CD4-positive, alpha-beta T cell treated with Interleukin-17A for 4 hours (primary cell): ENCODE measurements around the gene MIOX.

Source experiments
- DNase-seq: peaks from one replicate; pipeline ENCODE4 v3.0.0-alpha.2; 2020; ENCODE audit warnings: mixed read lengths

MIOX gene

DNA sequence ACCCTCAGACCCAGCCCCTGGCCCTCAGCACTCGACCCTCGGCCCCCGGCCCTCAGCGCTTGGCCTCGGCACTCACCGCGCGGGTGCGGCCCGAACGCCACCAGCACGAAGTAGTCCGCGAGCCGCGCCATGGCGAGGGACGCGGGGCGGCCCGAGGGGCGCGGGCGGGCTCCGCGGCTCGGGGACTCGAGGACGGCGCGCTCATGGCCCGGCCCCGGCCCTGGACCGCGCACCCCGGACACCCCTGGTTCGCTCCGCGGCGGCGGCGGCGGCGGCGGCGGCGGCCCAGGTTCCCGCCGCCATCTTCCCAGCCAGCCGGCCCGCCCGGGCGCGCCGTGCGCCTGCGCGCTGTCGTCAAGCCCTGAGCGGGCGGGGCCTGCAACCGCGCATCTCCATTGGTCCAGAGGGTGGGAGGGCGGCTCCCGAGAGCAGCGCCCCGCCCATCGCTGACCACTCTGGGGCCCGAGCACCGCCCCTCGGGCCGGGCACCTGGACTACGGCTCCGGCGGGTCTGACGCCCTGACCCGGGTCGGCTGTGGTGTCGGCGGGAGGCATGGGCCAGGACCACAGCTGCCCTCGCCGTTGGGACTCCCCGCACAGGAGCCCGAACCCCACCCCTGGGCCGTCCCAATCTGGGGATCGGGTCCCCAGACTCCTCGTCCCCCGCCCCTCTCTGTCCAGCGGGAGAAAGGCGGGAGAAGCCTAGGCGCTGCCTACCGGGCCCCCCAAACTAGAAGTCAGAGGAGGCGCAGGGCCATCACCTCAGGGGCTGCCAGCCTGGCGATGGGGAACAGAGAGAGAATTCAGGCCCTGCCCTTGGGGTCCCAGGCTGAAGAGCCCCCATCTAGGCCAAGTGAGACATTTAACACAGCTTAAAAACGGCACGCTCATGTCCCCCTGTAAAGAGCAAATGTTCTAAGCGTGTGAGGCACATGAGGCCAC, 11.7 kb upstream of the MIOX start, which contains the start of gene SBF1:
Gene SBF1 (minus strand): TSS at position 326 of the 942 bp plus-strand sequence. CDS start 195 bp downstream, at position 131.
- peak; percentile 91 for DNase-seq

DNA sequence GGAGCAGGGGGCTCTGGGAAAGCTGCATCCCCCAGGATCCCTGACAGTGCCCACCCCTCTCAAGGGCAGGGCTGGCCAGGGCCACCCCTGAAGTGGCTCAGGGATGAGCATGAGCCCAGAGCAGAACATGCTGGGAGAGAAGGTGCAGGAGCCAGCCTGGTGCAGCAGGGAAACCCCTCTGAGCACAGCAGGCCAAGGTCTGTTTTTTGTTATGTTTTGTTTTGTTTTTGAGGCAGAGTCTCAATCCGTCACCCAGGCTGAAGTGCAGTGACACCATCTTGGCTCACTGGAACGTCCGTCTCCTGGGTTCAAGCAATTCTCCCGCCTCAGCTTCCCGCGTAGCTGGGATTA, 11.0 kb upstream of the MIOX start:
- DNase-seq = no peak

DNA sequence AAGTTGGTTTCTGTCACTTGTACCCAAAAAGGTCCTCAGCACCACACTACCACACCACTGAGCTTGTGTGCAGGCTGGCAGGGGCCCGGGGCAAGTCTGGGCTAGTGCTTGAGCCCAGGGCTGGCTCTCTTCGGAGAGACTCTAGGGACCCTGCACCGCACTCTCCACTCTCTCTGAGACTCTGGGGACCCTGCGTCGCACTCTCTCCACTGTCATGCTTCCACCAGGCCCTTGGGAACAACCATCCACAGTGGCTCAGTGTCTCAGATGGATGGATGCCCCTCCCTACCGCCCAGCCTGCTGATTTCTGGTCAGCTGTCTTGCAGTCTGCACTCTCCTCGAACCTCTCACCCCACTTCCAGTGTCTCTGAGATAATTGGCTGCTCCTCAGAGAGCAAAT, 9.8 kb upstream of the MIOX start:
- DNase-seq = no peak

DNA sequence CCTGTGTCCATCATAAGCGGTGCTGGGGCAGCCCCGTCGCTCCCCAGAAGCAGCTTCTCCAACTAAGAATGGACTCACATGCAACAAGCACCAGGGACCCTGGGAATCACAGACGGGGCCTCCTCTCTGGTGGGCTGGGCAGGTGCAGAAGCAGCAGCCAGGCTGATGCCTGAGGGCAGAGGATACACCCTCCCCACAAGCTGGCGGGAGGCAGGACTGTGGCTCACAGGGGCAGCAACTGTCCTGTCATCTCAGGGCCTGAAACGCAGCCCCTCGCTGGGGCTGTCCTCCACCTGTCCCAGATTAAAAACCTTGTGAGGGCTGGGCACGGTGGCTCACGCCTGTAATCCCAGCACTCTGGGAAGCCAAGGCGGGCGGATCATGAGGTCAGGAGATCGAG, 8.7 kb upstream of the MIOX start:
- no peak for DNase-seq

DNA sequence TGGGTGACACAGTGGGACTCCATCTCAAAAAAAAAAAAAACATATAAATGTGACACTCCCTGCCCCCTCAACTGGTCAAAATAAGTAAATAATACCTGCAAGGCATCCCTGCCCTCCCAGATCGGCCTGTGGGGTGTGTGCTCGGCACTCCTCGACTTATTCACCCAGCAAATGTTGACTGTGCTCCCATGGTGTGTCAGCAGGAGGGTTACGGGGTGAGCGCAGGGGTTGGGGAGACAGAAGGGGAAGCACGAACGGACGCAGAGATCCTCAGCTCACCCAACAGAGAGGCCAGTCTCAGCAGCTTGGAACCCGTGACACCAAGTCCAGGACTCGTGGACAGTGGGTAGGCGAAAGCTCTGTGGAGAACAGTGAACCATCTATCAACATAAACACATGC, 6.9 kb upstream of the MIOX start:
- no peak for DNase-seq

DNA sequence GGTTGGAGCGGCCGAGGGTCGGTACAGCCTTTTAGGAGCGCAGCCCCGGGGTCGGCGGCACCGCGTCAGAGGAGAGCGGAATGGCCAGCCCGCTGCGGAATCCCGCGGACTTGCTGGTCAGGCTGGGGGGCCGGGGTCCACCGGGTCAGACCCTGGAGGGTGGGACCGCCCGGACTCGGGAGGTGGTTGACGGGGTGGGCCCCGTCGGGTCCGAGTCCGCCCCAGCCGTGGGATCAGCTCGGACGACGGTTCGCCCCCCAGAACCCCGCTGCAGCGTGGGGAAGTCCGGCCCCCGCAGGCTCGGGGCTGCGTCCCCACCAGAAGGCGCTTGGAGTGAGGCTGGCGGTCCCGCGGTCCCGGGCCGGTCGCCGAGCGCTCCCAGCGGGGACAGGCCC, 5.6 kb upstream of the MIOX start:
- DNase-seq = no peak

DNA sequence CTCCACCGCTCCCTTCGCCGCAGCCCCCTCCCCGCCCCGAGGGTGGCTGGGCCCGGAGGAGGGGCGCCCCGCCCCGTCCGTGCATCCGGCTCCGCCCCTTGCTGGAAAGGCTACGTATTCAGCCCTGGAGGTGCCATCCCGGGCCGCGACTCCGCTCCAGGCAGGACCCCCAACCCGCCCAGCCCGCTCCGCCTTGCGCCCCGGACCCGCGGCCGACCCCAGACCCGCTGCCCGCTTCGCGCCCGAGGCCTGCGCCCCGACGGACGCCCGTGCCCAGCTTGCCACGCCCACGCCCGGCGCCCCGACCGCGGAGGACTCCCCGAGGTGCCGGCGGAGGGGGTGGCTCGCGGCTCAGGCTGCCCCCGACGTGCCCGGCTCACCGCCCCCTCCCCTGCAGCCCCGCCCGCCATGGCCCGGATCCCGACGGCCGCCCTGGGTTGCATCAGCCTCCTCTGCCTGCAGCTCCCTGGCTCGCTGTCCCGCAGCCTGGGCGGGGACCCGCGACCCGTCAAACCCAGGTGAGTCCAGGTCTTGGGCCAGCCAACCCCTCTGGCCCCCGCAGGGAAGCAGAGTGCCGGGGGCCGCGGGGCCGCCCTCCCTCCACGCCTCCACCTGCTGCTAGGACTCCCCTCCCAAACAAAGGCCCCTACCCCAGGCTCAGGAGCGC, 5.1 kb upstream of the MIOX start, which contains the start of gene ADM2:
Gene ADM2 (plus strand): TSS at position 104 of the 667 bp plus-strand sequence. CDS start 305 bp downstream, at position 409.
- DNase-seq = peak; percentile 86

DNA sequence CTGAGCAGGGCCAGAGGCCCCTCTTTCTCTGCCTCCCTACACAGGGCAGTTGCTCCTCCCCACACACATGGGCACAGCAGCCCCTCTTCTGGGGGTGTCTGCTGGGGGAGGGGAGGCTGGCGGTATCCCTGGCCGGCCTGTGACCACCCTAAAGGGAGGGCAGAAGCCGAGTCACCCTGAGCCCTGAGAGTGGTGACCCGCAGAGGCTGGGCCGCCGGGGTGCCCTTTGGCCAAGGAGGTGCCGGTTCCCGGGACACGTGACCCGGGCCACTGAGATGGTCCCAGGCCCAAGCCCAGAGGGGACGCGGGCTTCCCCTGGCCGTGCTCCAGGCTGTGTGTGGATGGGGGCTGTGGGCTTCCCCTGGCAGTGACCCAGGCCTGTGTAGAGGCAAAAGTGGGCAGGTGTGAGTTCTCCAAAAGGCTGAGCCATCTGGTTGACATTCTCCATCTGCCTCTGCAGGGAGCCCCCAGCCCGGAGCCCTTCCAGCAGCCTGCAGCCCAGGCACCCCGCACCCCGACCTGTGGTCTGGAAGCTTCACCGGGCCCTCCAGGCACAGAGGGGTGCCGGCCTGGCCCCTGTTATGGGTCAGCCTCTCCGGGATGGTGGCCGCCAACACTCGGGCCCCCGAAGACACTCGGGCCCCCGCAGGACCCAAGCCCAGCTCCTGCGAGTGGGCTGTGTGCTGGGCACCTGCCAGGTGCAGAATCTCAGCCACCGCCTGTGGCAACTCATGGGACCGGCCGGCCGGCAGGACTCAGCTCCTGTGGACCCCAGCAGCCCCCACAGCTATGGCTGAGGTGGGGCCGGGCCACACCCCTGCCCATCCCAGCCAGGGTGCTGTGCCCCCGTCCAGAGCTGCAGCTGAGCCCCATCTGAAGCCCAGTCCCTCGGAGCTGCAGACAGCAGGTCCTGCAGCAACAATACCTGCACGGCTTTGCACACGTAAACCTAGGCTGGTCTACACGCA, 4.3 kb upstream of the MIOX start:
- DNase-seq = no peak

DNA sequence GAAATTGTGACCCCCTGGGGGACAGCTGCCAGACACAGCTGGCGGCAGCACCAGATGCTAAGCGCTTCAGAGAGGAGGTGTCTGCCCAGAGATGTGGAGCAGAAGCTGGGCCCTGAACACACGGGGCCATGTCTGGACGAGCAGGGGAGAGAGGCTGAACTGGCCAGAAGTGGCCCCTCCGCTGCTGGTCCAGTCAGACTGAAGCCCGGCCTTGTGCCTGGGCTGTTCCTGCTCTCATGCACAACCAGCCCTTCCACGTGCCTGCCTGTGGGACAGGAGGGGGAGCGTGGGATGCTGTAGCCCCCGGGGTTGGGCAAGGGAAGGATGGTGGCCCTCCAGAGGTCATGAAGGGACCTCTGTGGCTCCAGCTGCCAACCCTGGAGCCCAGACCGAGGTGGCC, 3.6 kb upstream of the MIOX start:
- no peak for DNase-seq

DNA sequence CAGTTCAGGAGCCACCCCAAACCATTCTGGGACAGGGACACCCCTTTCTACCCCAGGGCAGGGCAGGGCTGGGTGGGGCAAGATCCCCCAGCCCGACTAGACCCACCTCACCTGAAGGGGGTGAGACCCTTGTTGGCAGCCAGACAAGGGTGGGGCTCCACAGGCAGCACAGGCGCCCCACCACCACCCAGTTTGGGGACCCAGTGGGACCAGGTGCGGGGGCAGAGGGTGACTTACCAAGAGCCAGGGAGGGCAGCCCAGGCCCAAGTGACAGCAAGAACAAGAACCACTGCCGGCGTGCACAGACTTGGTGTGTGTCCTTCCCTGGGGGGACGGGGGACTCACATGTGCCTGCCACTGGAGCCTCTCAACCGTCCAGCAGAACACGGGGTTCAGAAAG, 3.1 kb upstream of the MIOX start:
- no peak for DNase-seq

DNA sequence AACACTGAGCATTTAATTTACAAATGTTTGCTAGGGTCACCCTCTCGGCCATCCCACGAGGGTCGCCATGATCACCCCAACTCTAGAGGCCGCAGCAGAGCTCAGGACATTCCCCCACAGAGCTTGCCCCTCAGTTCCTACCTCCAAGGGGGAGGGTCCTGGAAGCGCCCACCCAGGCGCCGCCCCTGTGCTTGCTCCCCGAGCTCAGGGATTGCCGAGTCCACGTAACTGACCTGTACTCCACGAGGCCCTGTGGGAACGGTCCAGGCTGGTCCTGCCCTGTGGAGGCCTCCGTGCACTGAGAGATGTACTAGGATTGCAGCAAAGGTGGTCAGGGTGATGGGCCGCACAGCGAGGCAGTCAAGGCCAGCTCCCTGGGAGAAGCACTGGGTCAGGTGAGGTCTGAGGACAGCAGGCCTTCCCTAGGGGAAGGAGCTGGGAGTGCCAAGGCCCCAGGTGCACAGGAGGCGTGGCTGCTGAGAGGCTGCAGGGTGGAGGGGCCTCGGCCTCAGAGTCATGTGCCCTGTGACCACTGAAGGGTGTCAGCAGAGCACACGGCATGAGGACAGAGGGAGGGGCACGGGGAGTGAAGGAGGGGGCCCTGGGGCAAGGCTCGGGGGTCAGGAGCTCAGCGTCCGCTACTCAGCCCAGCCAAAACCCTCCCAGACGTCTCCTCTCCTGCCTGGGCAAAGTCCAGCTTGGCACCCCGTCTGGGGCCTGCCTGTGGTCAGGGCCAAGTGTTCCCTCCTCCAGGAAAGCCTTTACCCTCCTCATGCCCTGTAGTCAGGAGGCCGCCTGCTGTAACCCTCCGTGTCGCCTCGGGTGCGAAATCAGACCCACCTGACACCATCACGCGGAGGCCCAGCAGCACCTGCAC, 2.4 kb upstream of the MIOX start:
- no peak for DNase-seq

DNA sequence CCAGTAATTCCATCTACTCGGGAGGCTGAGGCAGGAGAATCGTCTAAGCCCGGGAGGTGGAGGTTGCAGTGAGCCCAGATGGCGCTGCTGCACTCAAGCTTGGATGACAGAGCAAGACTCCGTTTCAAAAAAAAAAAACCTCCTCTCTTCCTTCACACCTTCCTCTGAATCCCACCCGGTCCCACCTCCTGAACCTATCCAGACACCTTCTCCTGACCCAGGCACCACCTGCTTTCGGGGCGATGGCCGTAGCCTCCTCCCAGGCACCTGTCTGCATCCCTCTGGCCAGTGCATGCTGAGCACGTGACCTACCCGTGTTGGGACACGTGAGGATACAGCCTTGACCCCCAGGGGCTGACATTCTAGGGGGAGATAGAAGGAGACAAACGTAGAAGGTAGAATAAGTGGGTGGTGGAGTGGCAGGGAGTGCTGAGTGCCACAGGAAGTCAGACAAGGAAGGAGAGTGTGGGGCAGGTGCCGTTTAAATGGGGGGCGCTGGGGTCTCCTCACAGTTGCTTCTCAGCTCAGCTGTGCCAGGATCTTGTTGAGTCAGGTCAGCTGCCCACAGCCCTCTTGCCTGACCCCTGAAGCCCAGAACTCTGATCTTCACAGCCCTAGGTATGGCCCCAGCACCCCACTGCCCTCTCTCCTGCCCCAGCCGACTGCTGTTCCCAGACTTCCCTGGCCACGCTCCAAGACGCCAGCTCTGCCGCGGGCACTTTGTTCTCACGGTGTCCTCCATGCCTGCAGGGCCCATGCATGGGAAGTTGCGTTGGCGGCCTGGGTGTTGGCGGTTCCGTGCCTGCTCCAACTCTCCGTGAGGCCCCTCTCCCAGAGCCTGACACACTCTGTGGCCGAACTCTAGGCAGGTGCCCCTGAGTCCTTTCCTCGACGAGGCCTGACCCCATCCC, 1.2 kb upstream of the MIOX start:
- no peak for DNase-seq

DNA sequence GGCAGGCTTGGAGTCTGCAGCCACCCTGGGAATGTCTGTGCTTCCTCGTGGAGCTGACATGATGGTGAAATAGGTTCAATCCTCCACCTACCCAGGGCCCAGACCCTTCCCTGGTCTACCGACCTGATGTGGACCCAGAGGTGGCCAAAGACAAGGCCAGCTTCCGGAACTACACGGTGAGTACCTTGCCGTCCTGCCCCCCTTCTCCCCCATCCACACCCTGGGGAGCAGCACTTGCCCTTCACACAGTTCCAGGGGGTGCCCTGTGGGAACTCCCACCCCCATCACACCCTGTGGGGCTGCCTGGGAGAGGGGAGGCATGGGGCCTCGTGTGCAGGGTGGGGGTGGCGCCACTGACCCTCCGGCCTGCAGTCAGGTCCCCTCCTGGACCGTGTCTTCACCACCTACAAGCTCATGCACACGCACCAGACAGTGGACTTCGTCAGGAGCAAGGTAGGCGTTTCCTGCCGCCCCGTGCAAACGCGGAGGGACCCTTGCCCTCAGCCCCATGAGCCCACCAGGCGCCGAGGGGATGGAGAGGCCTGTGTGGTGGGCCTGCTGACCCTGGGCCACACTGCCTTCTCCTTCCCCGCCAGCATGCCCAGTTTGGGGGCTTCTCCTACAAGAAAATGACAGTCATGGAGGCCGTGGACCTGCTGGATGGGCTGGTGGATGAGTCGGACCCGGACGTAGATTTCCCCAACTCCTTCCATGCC, 789 bp downstream of the MIOX start:
- DNase-seq = no peak

DNA sequence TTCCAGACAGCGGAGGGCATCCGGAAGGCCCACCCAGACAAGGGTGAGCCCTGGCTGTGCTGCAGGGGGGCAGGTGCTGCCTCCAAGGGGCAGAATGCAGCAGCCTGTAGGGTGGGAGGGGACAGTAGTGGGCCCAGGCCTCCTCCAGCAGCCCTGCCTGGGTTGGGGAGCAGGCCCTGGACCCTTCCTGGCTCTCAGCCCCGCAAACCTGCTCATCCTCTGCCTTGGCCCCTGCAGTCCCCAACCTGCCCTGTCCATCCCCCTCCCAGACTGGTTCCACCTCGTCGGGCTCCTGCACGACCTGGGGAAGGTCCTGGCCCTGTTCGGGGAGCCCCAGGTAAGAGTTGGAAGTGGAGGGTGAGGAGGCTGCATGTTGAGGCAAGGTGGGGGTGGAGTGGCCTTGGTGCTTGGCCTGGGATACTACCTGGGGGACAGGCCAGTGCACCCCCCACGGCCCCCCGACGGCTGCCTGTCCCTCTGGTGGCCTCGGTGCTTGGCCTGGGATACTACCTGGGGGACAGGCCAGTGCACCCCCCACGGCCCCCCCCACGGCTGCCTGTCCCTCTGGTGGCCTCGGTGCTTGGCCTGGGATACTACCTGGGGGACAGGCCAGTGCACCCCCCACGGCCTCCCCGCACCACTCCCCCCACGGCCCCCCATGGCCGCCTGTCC, 1.5 kb downstream of the MIOX start:
- no peak for DNase-seq

DNA sequence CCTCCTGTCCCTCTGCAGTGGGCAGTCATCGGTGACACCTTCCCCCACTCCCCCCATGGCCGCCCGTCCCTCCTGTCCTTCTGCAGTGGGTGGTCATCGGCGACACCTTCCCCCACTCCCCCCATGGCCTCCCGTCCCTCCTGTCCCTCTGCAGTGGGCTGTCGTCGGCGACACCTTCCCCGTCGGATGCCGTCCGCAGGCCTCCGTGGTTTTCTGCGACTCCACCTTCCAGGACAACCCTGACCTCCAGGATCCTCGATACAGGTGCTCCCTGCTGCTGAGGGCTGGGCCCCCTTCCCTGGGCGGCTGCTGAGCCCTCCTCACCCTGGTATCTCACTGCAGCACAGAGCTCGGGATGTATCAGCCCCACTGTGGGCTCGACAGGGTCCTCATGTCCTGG, 2.2 kb downstream of the MIOX start:
- no peak for DNase-seq

DNA sequence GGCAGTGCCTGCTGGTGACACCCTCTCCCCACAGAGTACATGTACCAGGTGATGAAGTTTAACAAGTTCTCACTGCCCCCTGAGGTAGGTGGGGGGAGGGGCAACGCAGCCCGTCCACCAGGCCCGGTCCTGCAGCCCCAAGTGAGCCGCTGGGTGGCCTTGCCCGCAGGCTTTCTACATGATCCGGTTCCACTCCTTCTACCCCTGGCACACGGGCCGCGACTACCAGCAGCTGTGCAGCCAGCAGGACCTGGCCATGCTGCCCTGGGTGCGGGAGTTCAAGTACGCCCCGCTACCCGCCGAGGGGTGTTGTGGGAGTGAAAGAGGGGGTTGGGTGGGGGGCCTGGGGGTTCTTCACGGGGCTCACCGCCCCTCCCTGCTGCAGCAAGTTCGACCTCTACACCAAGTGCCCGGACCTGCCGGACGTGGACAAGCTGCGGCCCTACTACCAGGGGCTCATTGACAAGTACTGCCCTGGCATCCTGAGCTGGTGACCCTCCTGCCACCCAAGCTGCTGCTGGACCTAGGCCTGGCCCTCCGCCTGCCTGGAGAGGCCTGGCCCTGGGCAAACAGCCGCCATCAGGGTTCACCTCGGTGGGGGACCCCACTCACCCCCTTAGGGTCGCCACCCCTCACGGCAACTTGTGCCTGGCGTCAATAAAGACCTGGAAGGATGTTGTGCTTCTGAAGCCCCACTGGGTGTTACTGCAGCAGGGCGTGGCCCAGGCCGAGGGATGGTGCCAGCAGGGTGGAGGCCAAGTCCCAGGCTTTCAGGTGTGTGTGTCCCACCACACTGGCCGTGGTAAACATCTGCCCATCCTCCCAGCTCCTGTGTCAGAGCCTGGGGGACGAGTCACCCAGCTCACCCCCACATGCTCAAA, 2.9 kb downstream of the MIOX start:
- DNase-seq = no peak

DNA sequence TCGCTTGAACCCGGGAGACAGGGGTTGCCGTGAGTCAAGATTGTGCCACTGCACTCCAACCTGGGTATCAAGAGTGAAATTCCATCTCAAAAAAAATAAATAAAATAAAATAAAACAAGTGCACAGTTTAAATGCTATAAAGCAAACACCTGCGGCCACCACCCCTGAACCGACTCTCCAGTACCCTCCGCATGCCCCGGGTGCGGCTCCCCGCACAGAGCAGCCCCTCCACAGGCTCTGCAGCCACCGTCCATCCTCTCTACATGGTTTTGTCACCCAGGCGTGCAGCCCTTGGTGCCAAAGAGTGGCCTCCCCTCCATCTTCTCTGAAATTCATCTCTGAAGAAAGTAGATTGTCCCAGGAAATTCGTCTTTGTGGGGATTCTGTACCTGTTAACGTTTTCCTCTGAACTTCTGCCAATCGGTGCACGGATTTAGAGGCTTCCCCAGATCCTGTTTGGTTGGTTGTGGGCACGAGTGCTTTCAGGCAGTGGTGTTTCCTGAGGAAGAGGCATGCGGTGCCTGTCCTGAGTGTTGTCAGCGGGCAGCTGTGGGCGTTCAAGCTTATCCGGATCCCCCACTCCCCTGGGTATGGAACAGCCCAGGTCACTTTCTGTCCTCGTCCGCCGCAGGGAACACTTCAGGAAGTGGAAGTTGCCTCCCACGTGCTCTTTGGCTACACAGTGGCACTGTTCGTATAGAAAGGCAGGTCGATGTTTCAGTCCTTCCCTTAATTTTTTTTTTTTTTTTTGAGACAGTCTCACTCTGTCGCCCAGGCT, 4.1 kb downstream of the MIOX start:
- DNase-seq = peak; percentile 31

DNA sequence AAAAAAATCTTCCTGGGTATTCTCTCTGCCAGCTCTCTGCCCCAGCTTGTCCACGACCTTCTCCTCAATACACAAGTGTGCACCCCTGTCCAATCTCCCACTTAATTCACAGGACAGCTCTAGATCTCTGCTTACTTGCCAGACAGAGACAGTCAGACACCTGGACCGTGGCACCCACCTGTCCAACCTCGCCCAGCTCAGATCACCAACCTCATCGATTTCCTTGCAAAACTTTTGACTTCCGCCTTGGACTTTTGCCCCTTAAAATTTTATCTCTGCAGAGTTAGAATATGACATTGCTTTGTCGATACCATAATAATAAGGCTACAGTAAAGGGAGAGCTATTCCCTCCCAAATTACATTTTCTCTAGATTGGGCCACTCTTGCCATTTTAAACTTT, 10.4 kb downstream of the MIOX start:
- no peak for DNase-seq
